Testis (tissue), 3 donors: Measurements from ENCODE around the gene ERBB4. TPM values are rescaled to one million over a fixed set of nuclear protein-coding genes. Genes with fewer than 3 reads are reported as not detected.

Source experiments
- DNase-seq: peaks from one replicate; pipeline ENCODE4 v3.0.0-alpha.2; 2019
- H3K27ac ChIP-seq, 2 donors: fragments of 200-600 bp; sonication (generic); one replicate each; pipeline ENCODE4 v1.5.1; 2019
- H3K27me3 ChIP-seq: fragments of 200-600 bp; sonication (generic); one replicate; pipeline ENCODE4 v1.5.1; 2019
- H3K36me3 ChIP-seq: fragments of 200-600 bp; sonication (generic); one replicate; pipeline ENCODE4 v1.5.1; 2017; ENCODE audit warnings: low read depth; ENCODE audit errors: missing control alignments
- H3K4me1 ChIP-seq: fragments of 200-600 bp; sonication (generic); one replicate; pipeline ENCODE4 v1.5.1; 2019
- H3K4me3 ChIP-seq, 2 donors: fragments of 200-600 bp; sonication (generic); one replicate each; pipeline ENCODE4 v1.5.1; 2017 to 2019
- H3K9me3 ChIP-seq: fragments of 200-600 bp; sonication (generic); one replicate; pipeline ENCODE4 v1.5.1; 2017
- CTCF ChIP-seq, 3 experiments: fragments of 450-650 bp in 2 of 3; fragments of 200-600 bp in 1 of 3; sonication (generic) in 1 of 3; IDR thresholded peaks; one replicate each; pipeline ENCODE4 v1.5.1; 2016 to 2019; ENCODE audit warnings: antibody characterized with exemption in 3 of 3, mild to moderate bottlenecking in 2 of 3, moderate library complexity in 1 of 3
- POLR2A ChIP-seq: fragments of 450-650 bp; IDR thresholded peaks from one replicate; pipeline ENCODE4 v1.6.1; 2017; ENCODE audit warnings: antibody characterized with exemption, mild to moderate bottlenecking, moderate library complexity
- WGBS, 2 donors: methylation state at CpG; one replicate each; pipeline ENCODE4 v1.1.5; 2018; 5-methylcytosine and 5-hydroxymethylcytosine counted together
- intact Hi-C: fragments of 100-400 bp; cut with DNase I; formaldehyde crosslinking; loops from one replicate; pipeline ENCODE4 v1.15.1; 2023; ENCODE audit warnings: low total_unique reads
- polyA plus RNA-seq: library from polyadenylated mRNA; stranded (reverse); fragments of 350-450 nt; fragmentation: Illumina TruSeq; extraction: RNeasy Lipid Tissue Mini Kit (QIAGEN cat#74804); gene quantifications from one replicate; pipeline ENCODE4 v1.2.3, GENCODE V29; 2014; ENCODE audit warnings: low read depth, low replicate concordance; ENCODE audit not compliant: insufficient read depth
- total RNA-seq, 2 donors: library from RNA; depleted of rRNA; stranded (reverse); fragments of >200 nt; gene quantifications; one replicate each; pipeline ENCODE4 v1.2.3, GENCODE V29; 2016

The ERBB4 gene
- total and polyA plus RNA-seq, 3 donors from 2014 or later = 6.1 to 62.7 (median 47.7) TPM

- H3K4me1 ChIP-seq = peaks cover 3% of the 10 kb centered on the region
- H3K27ac ChIP-seq = no peak overlapping the region
- 83 to 90% methylated on average over 1 of the region's 1 CpG for WGBS, 2 donors
- no peaks in the 10 kb centered on the region for H3K36me3 ChIP-seq
- DNase-seq = no peak
- TF ChIP-seq CTCF (IDR thresholded peaks at IDR 0.05) (no peak), POLR2A (no peak)
- no peak overlapping the region for H3K4me3 ChIP-seq
- H3K9me3 ChIP-seq = no peaks in the 10 kb centered on the region
- H3K27me3 ChIP-seq = no peaks in the 10 kb centered on the region
- intact Hi-C loops = no loop called here
Observed at GRCh38 chr2:212517693-212518092, 20.9 kb downstream of the ERBB4 start.

GRCh38 chr2:212505586-212505985 lies 33.0 kb downstream of the ERBB4 start:
- Histone ChIP-seq H3K9me3 (no peaks in the 10 kb centered on the region), H3K36me3 (no peaks in the 10 kb centered on the region), H3K4me1 (no peaks in the 10 kb centered on the region), H3K4me3 (no peak overlapping the region), H3K27ac (no peak overlapping the region), H3K27me3 (no peaks in the 10 kb centered on the region)
- no peak for DNase-seq
- 60 to 79% methylated on average over 2 of the region's 2 CpGs for WGBS, 2 donors
- TF ChIP-seq POLR2A (no peak), CTCF (IDR thresholded peaks at IDR 0.05) (no peak)
- intact Hi-C loops = no loop called here

GRCh38 chr2:212495046-212495445 lies 43.6 kb downstream of the ERBB4 start:
- Histone ChIP-seq H3K4me1 (no peaks in the 10 kb centered on the region), H3K36me3 (no peaks in the 10 kb centered on the region), H3K27ac (no peak overlapping the region), H3K9me3 (no peaks in the 10 kb centered on the region), H3K4me3 (no peak overlapping the region), H3K27me3 (no peaks in the 10 kb centered on the region)
- no peak for DNase-seq
- 65 to 82% methylated on average over 1 of the region's 1 CpG for WGBS, 2 donors
- intact Hi-C loops = no loop called here
- TF ChIP-seq POLR2A = no peak
- TF ChIP-seq CTCF (IDR thresholded peaks at IDR 0.05) = no peak

GRCh38 chr2:212494418-212495020 lies 44.1 kb downstream of the ERBB4 start:
- Histone ChIP-seq H3K27me3 (no peaks in the 10 kb centered on the region), H3K4me3 (no peak overlapping the region), H3K4me1 (no peaks in the 10 kb centered on the region), H3K27ac (no peak overlapping the region), H3K36me3 (no peaks in the 10 kb centered on the region), H3K9me3 (no peaks in the 10 kb centered on the region)
- DNase-seq = no peak
- intact Hi-C loops = no loop called here
- WGBS, 2 donors = 91 to 93% methylated on average over 1 of the region's 1 CpG
- TF ChIP-seq CTCF (IDR thresholded peaks at IDR 0.05) = no peak
- TF ChIP-seq POLR2A = no peak

- intact Hi-C loops = no loop called here
- no peaks in the 10 kb centered on the region for H3K9me3 ChIP-seq
- no peak for DNase-seq
- no peaks in the 10 kb centered on the region for H3K27me3 ChIP-seq
- no peak overlapping the region for H3K4me3 ChIP-seq
- H3K36me3 ChIP-seq = no peaks in the 10 kb centered on the region
- WGBS, 2 donors = 90 to 94% methylated on average over 3 of the region's 3 CpGs
- TF ChIP-seq CTCF (IDR thresholded peaks at IDR 0.05) (no peak), POLR2A (no peak)
- no peaks in the 10 kb centered on the region for H3K4me1 ChIP-seq
- no peak overlapping the region for H3K27ac ChIP-seq
Observed at GRCh38 chr2:212489719-212490346, 48.8 kb downstream of the ERBB4 start.
